Activated CD4-positive, alpha-beta memory T cell treated with anti-CD3 and anti-CD28 coated beads for 36 hours (primary cell): ENCODE results near the gene HLA-DRB1. TPM values are rescaled to one million over a fixed set of nuclear protein-coding genes. Genes with fewer than 3 reads are reported as not detected.
"Not testable (repeated sequence)": the region's sequence is repeated elsewhere in the genome, so short reads cannot be mapped to it uniquely, and the experiment has no call there.

ENCODE experiments used
- CTCF ChIA-PET: fragments of 350-600 bp; sonication (Branson Sonifier 250); formaldehyde crosslinking; loops from one replicate; lab custom pipeline; 2021; ENCODE audit warnings: antibody characterized with exemption, inconsistent platforms; lab: Charles Lee
- POLR2A ChIA-PET: fragments of 350-600 bp; sonication (Branson Sonifier 250); formaldehyde crosslinking; loops from one replicate; lab custom pipeline; 2021; ENCODE audit warnings: antibody characterized with exemption; lab: Charles Lee
- DNase-seq: peaks from one replicate; pipeline ENCODE4 v3.0.0-alpha.2; 2020
- H3K27ac Mint-ChIP-seq: one replicate; pipeline ENCODE4 v1.8.0; 2021; ENCODE audit warnings: mixed read lengths
- H3K27me3 Mint-ChIP-seq: one replicate; pipeline ENCODE4 v1.8.0; 2021; ENCODE audit warnings: mixed read lengths
- H3K36me3 Mint-ChIP-seq: one replicate; pipeline ENCODE4 v1.8.0; 2021; ENCODE audit warnings: mixed read lengths
- H3K4me1 Mint-ChIP-seq: one replicate; pipeline ENCODE4 v1.8.0; 2021; ENCODE audit warnings: low read depth, mixed read lengths
- H3K4me3 Mint-ChIP-seq: one replicate; pipeline ENCODE4 v1.8.0; 2021; ENCODE audit warnings: mild to moderate bottlenecking, mixed read lengths
- H3K9me3 Mint-ChIP-seq: one replicate; pipeline ENCODE4 v1.8.0; 2021; ENCODE audit warnings: mixed read lengths
- intact Hi-C: fragments of 100-400 bp; cut with micrococcal nuclease; formaldehyde crosslinking; loops from one replicate; pipeline ENCODE4 v1.15.1; 2023
- total RNA-seq, 2 experiments: library from RNA; stranded (reverse); gene quantifications; one replicate each; pipeline ENCODE4 v1.2.3, GENCODE V29; 2021

HLA-DRB1 gene
- 1 to 10 TPM; 7.3 to 8.7 TPM for total RNA-seq

DNA sequence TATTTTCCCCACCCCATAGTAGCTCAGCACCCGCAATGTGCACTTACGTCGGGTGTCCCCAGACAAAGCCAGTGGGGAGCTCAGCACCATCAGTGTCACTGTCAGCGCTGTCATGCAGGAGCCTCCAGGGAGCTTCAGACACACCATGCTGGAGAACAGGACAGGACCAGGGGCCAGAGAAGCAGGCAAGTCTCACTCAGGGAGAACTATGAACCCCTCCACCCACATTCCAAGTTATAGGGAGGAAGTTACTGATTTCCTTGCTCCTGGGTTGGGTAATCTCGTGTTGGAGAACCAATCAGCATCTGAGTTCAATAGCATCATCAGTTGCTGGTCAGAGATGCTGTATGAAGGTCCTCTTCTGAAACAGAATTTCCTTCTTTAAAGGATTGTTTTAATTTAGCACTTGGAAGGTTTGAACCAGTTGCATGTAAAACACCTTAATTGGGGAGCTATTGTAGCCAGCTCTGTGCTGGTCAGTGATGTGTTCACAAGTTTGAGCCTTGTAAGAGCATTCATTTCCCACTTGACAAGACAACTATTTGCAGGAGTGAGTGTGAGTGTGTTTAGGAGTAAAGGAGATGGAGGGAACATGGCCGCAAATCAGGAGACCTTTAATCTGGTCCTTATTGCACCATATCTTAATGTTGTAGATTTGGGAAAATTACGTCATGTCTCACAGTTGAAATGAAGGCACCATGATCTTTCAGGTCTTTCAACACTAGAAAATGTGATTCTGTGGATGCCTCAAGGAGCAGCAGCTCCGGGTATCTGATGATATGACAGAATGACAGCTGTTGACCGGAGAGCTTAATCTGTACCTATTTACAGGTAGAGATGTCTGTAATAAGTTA lies at the start of gene HLA-DRB1:
HLA-DRB1 (minus strand) TSS at position 253 of the 854 bp plus-strand sequence; CDS start at position 147, 106 bp downstream.
- ChIA-PET CTCF (interaction anchor here (1.0 kb wide), 1 partner anchor 32 kb away, joined by 3 read pairs; no protein-coding TSS in a partner anchor), POLR2A (no interaction called here)
- H3K36me3 Mint-ChIP-seq = no peaks in the 10 kb centered on the region
- no peak within 1 kb of the TSS for H3K27ac Mint-ChIP-seq
- peaks cover 3% of the 10 kb centered on the region for H3K27me3 Mint-ChIP-seq
- intact Hi-C loops = no loop called here
- H3K4me1 Mint-ChIP-seq = peaks cover 2% of the 10 kb centered on the region
- peak; percentile 15 for DNase-seq
- H3K9me3 Mint-ChIP-seq = no peaks in the 10 kb centered on the region
- H3K4me3 Mint-ChIP-seq = peak within 1 kb of the TSS; percentile 57

- no peak for DNase-seq
- Mint-ChIP-seq H3K4me1 (peaks cover 13% of the 10 kb centered on the region), H3K27ac (no peak overlapping the region), H3K36me3 (no peaks in the 10 kb centered on the region), H3K9me3 (no peaks in the 10 kb centered on the region), H3K27me3 (no peaks in the 10 kb centered on the region), H3K4me3 (no peak overlapping the region)
- CTCF ChIA-PET = interaction anchor here (1.0 kb wide), 1 partner anchor 22 kb away, joined by 3 read pairs; no protein-coding TSS in a partner anchor
- POLR2A ChIA-PET = no interaction called here
- intact Hi-C loops = no loop called here
These were observed 49.0 kb upstream of the HLA-DRB1 start for GRCh38 chr6:32638532-32639219.

DNA sequence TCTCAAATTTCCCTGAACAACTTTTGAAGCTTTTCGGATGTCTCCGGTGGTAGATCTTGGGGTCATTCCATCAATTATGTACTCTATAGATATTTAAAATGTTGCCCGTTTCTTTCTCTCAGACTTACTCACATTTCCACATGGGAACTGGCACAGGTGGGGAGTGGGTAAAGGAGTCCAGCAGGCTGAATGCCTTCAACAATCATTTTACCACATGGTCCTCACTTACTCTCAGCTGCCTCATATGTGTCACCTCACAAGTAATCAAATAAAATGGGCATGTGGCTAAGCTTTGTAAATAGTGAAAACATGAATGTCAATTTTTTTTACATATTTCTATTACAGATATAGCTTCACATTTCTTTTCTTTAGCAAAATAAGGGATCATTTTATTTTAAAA lies 48.2 kb upstream of the HLA-DRB1 start:
- Mint-ChIP-seq H3K27ac (no peak overlapping the region), H3K27me3 (no peaks in the 10 kb centered on the region)

GRCh38 chr6:32637219-32637880 lies 47.7 kb upstream of the HLA-DRB1 start, which contains the start of gene HLA-DQA1:
Gene HLA-DQA1, plus strand, starts transcription at chr6:32637406. Its CDS starts 53 bp downstream, at chr6:32637459.
- H3K36me3 Mint-ChIP-seq = no peaks in the 10 kb centered on the region
- H3K4me3 Mint-ChIP-seq = no peak within 1 kb of the TSS
- H3K9me3 Mint-ChIP-seq = no peaks in the 10 kb centered on the region
- no peak within 1 kb of the TSS for H3K27ac Mint-ChIP-seq
- peaks cover 11% of the 10 kb centered on the region for H3K4me1 Mint-ChIP-seq
- POLR2A ChIA-PET = no interaction called here
- intact Hi-C loops = no loop called here
- DNase-seq = no peak
- no peaks in the 10 kb centered on the region for H3K27me3 Mint-ChIP-seq
- CTCF ChIA-PET = interaction anchor here (1.0 kb wide), 1 partner anchor 21 kb away, joined by 3 read pairs; no protein-coding TSS in a partner anchor

More for the DNA sequence above, 48.2 kb upstream of the HLA-DRB1 start:
- no peaks in the 10 kb centered on the region for H3K36me3 Mint-ChIP-seq
- no peak for DNase-seq
- POLR2A ChIA-PET = no interaction called here
- H3K9me3 Mint-ChIP-seq = no peaks in the 10 kb centered on the region
- intact Hi-C loops = no loop called here
- peaks cover 13% of the 10 kb centered on the region for H3K4me1 Mint-ChIP-seq
- CTCF ChIA-PET = interaction anchor here (1.0 kb wide), 1 partner anchor 21 kb away, joined by 3 read pairs; no protein-coding TSS in a partner anchor
- no peak overlapping the region for H3K4me3 Mint-ChIP-seq

DNA sequence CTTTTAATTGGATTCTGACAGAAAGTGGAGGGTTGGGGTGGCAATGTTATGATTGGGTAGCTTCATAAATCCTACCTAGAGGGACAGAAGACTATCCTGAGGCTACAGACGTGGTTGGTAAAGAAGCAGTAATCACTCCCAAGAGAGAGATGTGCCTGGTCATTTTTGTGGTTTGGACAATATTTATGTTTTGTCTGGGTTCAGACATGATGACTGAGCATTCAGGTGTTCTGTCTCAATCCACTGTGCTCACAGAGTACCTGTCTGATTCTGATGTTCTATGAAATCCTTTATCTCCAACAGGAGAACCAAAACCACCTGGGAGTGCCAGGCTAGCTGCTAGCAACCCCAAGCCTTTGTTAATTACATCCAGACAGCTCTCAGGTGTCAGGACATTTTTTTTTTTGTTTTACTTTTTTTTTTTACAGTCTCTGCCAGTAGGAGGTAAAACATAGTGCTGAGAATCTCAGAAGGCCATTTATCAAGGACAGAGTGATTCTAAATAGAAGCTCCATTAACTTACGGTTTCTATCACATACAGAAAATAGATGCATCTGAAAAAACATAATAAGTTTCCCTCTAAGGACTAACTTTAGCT lies 46.0 kb upstream of the HLA-DRB1 start:
- DNase-seq = no peak
- H3K27me3 Mint-ChIP-seq = no peaks in the 10 kb centered on the region
- no peak overlapping the region for H3K4me3 Mint-ChIP-seq
- ChIA-PET POLR2A (no interaction called here), CTCF (no interaction called here)
- H3K36me3 Mint-ChIP-seq = no peaks in the 10 kb centered on the region
- H3K4me1 Mint-ChIP-seq = peaks cover 2% of the 10 kb centered on the region
- H3K27ac Mint-ChIP-seq = no peak overlapping the region
- no peaks in the 10 kb centered on the region for H3K9me3 Mint-ChIP-seq
- intact Hi-C loops = no loop called here

- intact Hi-C loops, CTCF ChIA-PET, H3K36me3 Mint-ChIP-seq, H3K4me3 Mint-ChIP-seq, POLR2A ChIA-PET, DNase-seq, H3K4me1 Mint-ChIP-seq, H3K27ac Mint-ChIP-seq, H3K27me3 Mint-ChIP-seq, H3K9me3 Mint-ChIP-seq: not testable (repeated sequence)
These were observed 40.1 kb upstream of the HLA-DRB1 start for GRCh38 chr6:32629793-32630192.

- Mint-ChIP-seq H3K36me3 (no peaks in the 10 kb centered on the region), H3K27me3 (no peaks in the 10 kb centered on the region), H3K4me1 (peaks cover 24% of the 10 kb centered on the region), H3K4me3 (no peak overlapping the region), H3K27ac (no peak overlapping the region), H3K9me3 (no peaks in the 10 kb centered on the region)
- intact Hi-C loops = no loop called here
- no peak for DNase-seq
- POLR2A ChIA-PET = no interaction called here
- CTCF ChIA-PET = no interaction called here
These were observed 38.2 kb upstream of the HLA-DRB1 start for GRCh38 chr6:32627831-32628230.

DNA sequence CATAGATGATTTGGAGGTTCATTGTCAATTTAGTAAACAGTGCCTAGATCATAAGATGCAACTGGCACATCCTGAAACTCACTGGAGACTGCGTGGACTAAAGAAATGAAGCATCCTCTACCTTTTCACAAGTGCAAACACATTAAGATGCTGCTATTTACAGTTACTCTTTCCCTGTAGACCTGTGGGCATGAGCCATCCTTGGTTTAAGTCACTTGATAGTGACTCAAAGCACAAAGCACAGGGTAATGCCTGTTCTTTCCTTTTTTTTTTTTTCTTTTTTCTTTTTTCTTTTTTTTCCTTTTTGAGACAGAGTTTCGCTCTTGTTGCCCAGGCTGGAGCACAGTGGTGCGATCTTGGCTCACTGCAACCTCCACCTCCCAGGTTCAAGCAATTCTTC lies 37.6 kb upstream of the HLA-DRB1 start:
- Mint-ChIP-seq H3K9me3 (no peaks in the 10 kb centered on the region), H3K27ac (peak overlapping the region; percentile 18), H3K36me3 (no peaks in the 10 kb centered on the region), H3K27me3 (no peaks in the 10 kb centered on the region), H3K4me1 (peaks cover 30% of the 10 kb centered on the region), H3K4me3 (no peak overlapping the region)
- ChIA-PET POLR2A (no interaction called here), CTCF (no interaction called here)
- no peak for DNase-seq
- intact Hi-C loops = no loop called here

DNA sequence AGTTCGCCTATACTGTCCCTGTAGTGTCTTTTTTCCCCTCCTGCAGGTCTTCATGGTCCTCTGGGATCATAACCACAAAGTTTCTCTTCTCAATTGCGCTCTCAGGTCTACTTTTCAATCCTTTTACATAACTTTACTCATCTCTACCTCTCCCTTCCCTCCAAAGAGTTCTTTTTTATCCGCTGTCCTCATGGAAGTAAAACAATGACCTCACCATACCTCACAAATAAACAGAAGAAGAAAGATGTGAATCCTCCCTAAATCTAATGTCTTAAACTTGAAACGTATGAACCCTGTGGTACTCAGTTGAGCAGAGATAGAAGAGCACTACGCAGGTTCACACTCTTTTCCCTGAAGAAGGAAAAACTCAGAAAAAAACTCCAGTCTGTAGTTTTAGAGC lies 35.5 kb upstream of the HLA-DRB1 start:
- intact Hi-C loops = no loop called here
- no peak overlapping the region for H3K4me3 Mint-ChIP-seq

GRCh38 chr6:32624565-32624964 lies 34.9 kb upstream of the HLA-DRB1 start:
- Mint-ChIP-seq H3K36me3 (no peaks in the 10 kb centered on the region), H3K4me3 (no peak overlapping the region), H3K27ac (no peak overlapping the region), H3K4me1 (peaks cover 39% of the 10 kb centered on the region), H3K27me3 (no peaks in the 10 kb centered on the region), H3K9me3 (no peaks in the 10 kb centered on the region)
- POLR2A ChIA-PET = no interaction called here
- intact Hi-C loops = loop anchor here (5.0 kb wide), 1 partner anchor 162 kb away; no protein-coding TSS in a partner anchor
- CTCF ChIA-PET = no interaction called here
- no peak for DNase-seq

More for the DNA sequence above, 35.5 kb upstream of the HLA-DRB1 start:
- Mint-ChIP-seq H3K36me3 (no peaks in the 10 kb centered on the region), H3K9me3 (no peaks in the 10 kb centered on the region), H3K27me3 (no peaks in the 10 kb centered on the region), H3K4me1 (peaks cover 39% of the 10 kb centered on the region), H3K27ac (no peak overlapping the region)
- DNase-seq = no peak
- CTCF ChIA-PET = no interaction called here
- POLR2A ChIA-PET = no interaction called here

DNA sequence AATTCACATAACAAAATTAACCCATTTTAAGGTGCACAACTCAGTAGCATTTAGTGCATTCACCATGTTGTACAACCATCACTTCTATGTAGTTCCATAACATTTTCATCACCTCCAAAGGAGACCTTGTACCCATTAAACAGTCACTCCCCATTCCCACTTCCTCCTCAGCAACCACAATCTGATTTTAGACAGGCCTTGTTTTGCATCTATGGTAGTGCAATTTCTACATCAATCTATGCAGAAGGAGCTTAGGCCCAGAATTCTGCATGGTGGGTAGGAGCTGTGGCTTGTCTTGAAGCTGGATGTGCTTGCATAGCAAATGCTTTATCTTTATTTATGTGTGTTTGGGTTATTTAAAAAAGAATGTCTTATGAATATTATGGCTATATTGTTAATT lies 34.0 kb upstream of the HLA-DRB1 start:
- Mint-ChIP-seq H3K27ac (no peak overlapping the region), H3K4me3 (no peak overlapping the region)
- POLR2A ChIA-PET = no interaction called here

More for the DNA sequence above, 34.0 kb upstream of the HLA-DRB1 start:
- Mint-ChIP-seq H3K27me3 (no peaks in the 10 kb centered on the region), H3K9me3 (peaks cover 3% of the 10 kb centered on the region), H3K4me1 (peaks cover 39% of the 10 kb centered on the region), H3K36me3 (no peaks in the 10 kb centered on the region)
- CTCF ChIA-PET = no interaction called here
- DNase-seq = no peak
- intact Hi-C loops = loop anchor here (1.0 to 5.0 kb wide), 4 partner anchors 13 to 161 kb away; no protein-coding TSS in a partner anchor
